Effector memory CD4-positive, alpha-beta T cell (primary cell): ENCODE data around the gene STRAP.
"Not testable (repeated sequence)": the region's sequence is repeated elsewhere in the genome, so short reads cannot be mapped to it uniquely, and the experiment has no call there.

Experiments used
- DNase-seq, 3 donors: peaks; one replicate each; pipeline ENCODE4 v3.0.0-alpha.2; 2020
- H3K27ac ChIP-seq: 2 replicates; pipeline ENCODE4 v1.7.0; 2013; ENCODE audit warnings: mild to moderate bottlenecking, low read length, moderate library complexity; ENCODE audit not compliant: insufficient read depth, poor library complexity, severe bottlenecking
- H3K27me3 ChIP-seq: replicated peaks from 2 replicates; pipeline ENCODE4 v1.7.0; 2013; ENCODE audit warnings: mild to moderate bottlenecking, low read length; ENCODE audit not compliant: insufficient read depth, control insufficient read depth, poor library complexity, severe bottlenecking
- H3K36me3 ChIP-seq: 2 replicates; pipeline ENCODE4 v1.7.0; 2013; ENCODE audit warnings: mild to moderate bottlenecking, low read length, moderate library complexity; ENCODE audit not compliant: control insufficient read depth, insufficient read depth
- H3K4me1 ChIP-seq: 2 replicates; pipeline ENCODE4 v1.7.0; 2013; ENCODE audit warnings: low read length, mild to moderate bottlenecking; ENCODE audit not compliant: control insufficient read depth, insufficient read depth, poor library complexity, severe bottlenecking
- H3K4me3 ChIP-seq: 2 replicates; pipeline ENCODE4 v1.7.0; 2013; ENCODE audit warnings: low read length, low read depth, mild to moderate bottlenecking; ENCODE audit not compliant: insufficient read depth, poor library complexity, severe bottlenecking
- H3K9me3 ChIP-seq: 2 replicates; pipeline ENCODE4 v1.7.0; 2013; ENCODE audit warnings: mild to moderate bottlenecking, low read length, moderate library complexity; ENCODE audit not compliant: control insufficient read depth

STRAP gene

GRCh38 chr12:15914131-15914530 is 31.9 kb downstream of the STRAP start:
- not testable (repeated sequence) for H3K4me1 ChIP-seq, H3K9me3 ChIP-seq, H3K4me3 ChIP-seq, H3K27ac ChIP-seq, H3K27me3 ChIP-seq, H3K36me3 ChIP-seq, DNase-seq

- no peak for DNase-seq
- Histone ChIP-seq H3K27me3 (no peaks in the 10 kb centered on the region), H3K9me3 (no peaks in the 10 kb centered on the region), H3K4me3 (no peak overlapping the region), H3K4me1 (no peaks in the 10 kb centered on the region), H3K27ac (no peak overlapping the region), H3K36me3 (no peaks in the 10 kb centered on the region)
Observed at GRCh38 chr12:15918066-15918465, 35.9 kb downstream of the STRAP start.

- H3K4me3 ChIP-seq, result no peak overlapping the region
- H3K27ac ChIP-seq, result no peak overlapping the region
- H3K36me3 ChIP-seq, result no peaks in the 10 kb centered on the region
- H3K9me3 ChIP-seq, result no peaks in the 10 kb centered on the region
- H3K4me1 ChIP-seq, result no peaks in the 10 kb centered on the region
- H3K27me3 ChIP-seq, result no peaks in the 10 kb centered on the region
- DNase-seq, result no peak
Observed at GRCh38 chr12:15919418-15919817, 37.2 kb downstream of the STRAP start.

- DNase-seq, result no peak
- H3K9me3 ChIP-seq, result no peaks in the 10 kb centered on the region
Observed at GRCh38 chr12:15924956-15925355, 42.8 kb downstream of the STRAP start.

GRCh38 chr12:15928346-15928745 is 46.2 kb downstream of the STRAP start:
- Histone ChIP-seq H3K4me1 (no peaks in the 10 kb centered on the region), H3K36me3 (no peaks in the 10 kb centered on the region), H3K27ac (no peak overlapping the region), H3K27me3 (no peaks in the 10 kb centered on the region), H3K9me3 (no peaks in the 10 kb centered on the region), H3K4me3 (no peak overlapping the region)
- DNase-seq, result no peak

More at GRCh38 chr12:15924956-15925355, 42.8 kb downstream of the STRAP start:
- Histone ChIP-seq H3K27ac (no peak overlapping the region), H3K4me3 (no peak overlapping the region), H3K27me3 (no peaks in the 10 kb centered on the region), H3K4me1 (no peaks in the 10 kb centered on the region), H3K36me3 (no peaks in the 10 kb centered on the region)

- Histone ChIP-seq H3K27me3 (no peaks in the 10 kb centered on the region), H3K36me3 (no peaks in the 10 kb centered on the region), H3K4me1 (no peaks in the 10 kb centered on the region), H3K9me3 (no peaks in the 10 kb centered on the region), H3K4me3 (no peak overlapping the region), H3K27ac (no peak overlapping the region)
- DNase-seq, result no peak
Observed at GRCh38 chr12:15928870-15929571, 46.8 kb downstream of the STRAP start.

- DNase-seq, result no peak
- Histone ChIP-seq H3K4me1 (no peaks in the 10 kb centered on the region), H3K27ac (no peak overlapping the region), H3K9me3 (no peaks in the 10 kb centered on the region), H3K27me3 (no peaks in the 10 kb centered on the region), H3K4me3 (no peak overlapping the region), H3K36me3 (no peaks in the 10 kb centered on the region)
Observed at GRCh38 chr12:15931590-15932053, 49.4 kb downstream of the STRAP start.

- H3K4me1 ChIP-seq, result no peaks in the 10 kb centered on the region
- no peak overlapping the region for H3K27ac ChIP-seq
- H3K4me3 ChIP-seq, result no peak overlapping the region
- no peak for DNase-seq
- no peaks in the 10 kb centered on the region for H3K9me3 ChIP-seq
- H3K27me3 ChIP-seq, result no peaks in the 10 kb centered on the region
- no peaks in the 10 kb centered on the region for H3K36me3 ChIP-seq
Observed at GRCh38 chr12:15932327-15932726, 50.1 kb downstream of the STRAP start.

GRCh38 chr12:15932971-15933370 is 50.8 kb downstream of the STRAP start:
- Histone ChIP-seq H3K27me3 (no peaks in the 10 kb centered on the region), H3K9me3 (no peaks in the 10 kb centered on the region), H3K4me3 (no peak overlapping the region), H3K36me3 (no peaks in the 10 kb centered on the region), H3K4me1 (no peaks in the 10 kb centered on the region), H3K27ac (no peak overlapping the region)
- DNase-seq, result no peak

- H3K4me3 ChIP-seq, result no peak overlapping the region
- no peaks in the 10 kb centered on the region for H3K9me3 ChIP-seq
- no peaks in the 10 kb centered on the region for H3K36me3 ChIP-seq
- no peaks in the 10 kb centered on the region for H3K4me1 ChIP-seq
- no peak overlapping the region for H3K27ac ChIP-seq
- no peaks in the 10 kb centered on the region for H3K27me3 ChIP-seq
- DNase-seq, result no peak
Observed at GRCh38 chr12:15933751-15934150, 51.6 kb downstream of the STRAP start.
